CD4-positive, alpha-beta T cell treated with Interleukin-6 at 100 ng/mL for 8 hours (primary cell): ENCODE data around the gene SRI.

Experiments
- DNase-seq: peaks from one replicate; pipeline ENCODE4 v3.0.0-alpha.2; 2020; ENCODE audit warnings: mixed read lengths, low spot score

SRI gene

GRCh38 chr7:88224601-88225275 is 4.9 kb upstream of the SRI start:
- no peak for DNase-seq

GRCh38 chr7:88223265-88223664 is 3.4 kb upstream of the SRI start:
- DNase-seq: no peak

- peak; percentile 20 for DNase-seq
Observed at GRCh38 chr7:88218836-88219605, 817 bp downstream of the SRI start.

GRCh38 chr7:88218429-88218745 is 1.5 kb downstream of the SRI start:
- DNase-seq: no peak

- DNase-seq: peak; percentile 8
Observed at GRCh38 chr7:88217675-88218428, 2.0 kb downstream of the SRI start.

GRCh38 chr7:88216276-88216675 is 3.6 kb downstream of the SRI start:
- no peak for DNase-seq

- no peak for DNase-seq
Observed at GRCh38 chr7:88215295-88215694, 4.5 kb downstream of the SRI start.

- DNase-seq: no peak
Observed at GRCh38 chr7:88214456-88214855, 5.4 kb downstream of the SRI start.

- no peak for DNase-seq
Observed at GRCh38 chr7:88212918-88213317, 6.9 kb downstream of the SRI start.

GRCh38 chr7:88208521-88208920 is 11.3 kb downstream of the SRI start:
- DNase-seq: no peak

- no peak for DNase-seq
Observed at GRCh38 chr7:88206254-88206653, 13.6 kb downstream of the SRI start.

- DNase-seq: no peak
Observed at GRCh38 chr7:88205179-88205578, 14.7 kb downstream of the SRI start.

- no peak for DNase-seq
Observed at GRCh38 chr7:88204525-88205110, 15.2 kb downstream of the SRI start.

GRCh38 chr7:88203401-88203800 is 16.4 kb downstream of the SRI start:
- no peak for DNase-seq

- DNase-seq: no peak
Observed at GRCh38 chr7:88202799-88203198, 17.0 kb downstream of the SRI start.

GRCh38 chr7:88202278-88202677 is 17.6 kb downstream of the SRI start:
- DNase-seq: no peak

- no peak for DNase-seq
Observed at GRCh38 chr7:88201305-88201704, 18.5 kb downstream of the SRI start.

GRCh38 chr7:88200789-88201188 is 19.0 kb downstream of the SRI start:
- DNase-seq: no peak

- no peak for DNase-seq
Observed at GRCh38 chr7:88200261-88200660, 19.6 kb downstream of the SRI start.

GRCh38 chr7:88191911-88192310 is 27.9 kb downstream of the SRI start:
- DNase-seq: no peak

GRCh38 chr7:88185650-88186049 is 34.2 kb downstream of the SRI start:
- no peak for DNase-seq

- DNase-seq: no peak
Observed at GRCh38 chr7:88184848-88185304, 35.0 kb downstream of the SRI start.

GRCh38 chr7:88183051-88183450 is 36.8 kb downstream of the SRI start:
- DNase-seq: no peak
